Esophagus squamous epithelium (tissue), 4 donors: ENCODE results near the gene ART3.

Experiments
- CTCF ChIP-seq, 6 experiments: fragments of 450-650 bp in 4 of 6; fragments of 200-600 bp in 2 of 6; sonication (generic) in 2 of 6; IDR thresholded peaks; one replicate each; pipeline ENCODE4 v1.5.1; 2016 to 2019; ENCODE audit warnings: antibody characterized with exemption in 6 of 6, mild to moderate bottlenecking in 4 of 6, moderate library complexity in 4 of 6
- POLR2A ChIP-seq, 4 donors: fragments of 450-650 bp; IDR thresholded peaks; one replicate each; pipeline ENCODE4 v1.6.1; 2017; ENCODE audit warnings: antibody characterized with exemption in 4 of 4, mild to moderate bottlenecking in 4 of 4, moderate library complexity in 3 of 4

GRCh38 chr4:76116821-76117220 is 42.3 kb downstream of the ART3 start:
- TF ChIP-seq CTCF (IDR thresholded peaks at IDR 0.05) (no peak), POLR2A (IDR thresholded peaks at IDR 0.05) (no peak)
